ENCODE measurements around the gene WNT1. TPM values are rescaled to one million over a fixed set of nuclear protein-coding genes. Genes with fewer than 3 reads are reported as not detected.

The WNT1 gene
- total and polyA plus RNA-seq, 8 donors: not detected

DNA sequence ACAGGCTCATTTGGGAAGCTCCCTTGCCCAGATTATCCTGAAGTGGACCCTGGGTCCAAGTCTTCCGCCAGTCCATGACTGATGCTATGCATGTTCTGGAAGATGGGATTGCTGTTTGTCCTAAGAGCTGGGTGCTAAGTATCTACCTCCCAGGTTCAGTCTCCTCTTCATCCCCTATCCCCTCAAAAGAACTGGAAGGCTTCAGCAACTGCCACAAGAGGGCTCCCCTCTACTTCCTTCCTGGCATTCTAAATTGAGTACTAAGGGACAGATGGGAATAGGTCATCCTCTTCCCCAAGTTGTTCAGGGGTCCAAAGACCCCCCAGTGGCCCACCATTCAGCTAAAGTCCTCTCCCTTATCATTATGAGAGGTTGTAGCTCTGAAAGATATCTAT, 43.8 kb upstream of the WNT1 start:
- intact Hi-C loops (cut with DNase I): no loop called here
- DNase-seq (no peak), ATAC-seq (no peak), FAIRE-seq (no peak)
- H3K4me3 ChIP-seq: no peak overlapping the region
- TF ChIP-seq CTCF (IDR thresholded peaks at IDR 0.05): no peak
- no peaks in the 10 kb centered on the region for H3K27me3 ChIP-seq
- no peak overlapping the region for H3K27ac ChIP-seq
- WGBS, 2 donors: 92 to 95% methylated on average over 1 of the region's 1 CpG
- H3K4me1 ChIP-seq: no peaks in the 10 kb centered on the region
- H3K36me3 ChIP-seq: no peaks in the 10 kb centered on the region
- no peaks in the 10 kb centered on the region for H3K9me3 ChIP-seq

DNA sequence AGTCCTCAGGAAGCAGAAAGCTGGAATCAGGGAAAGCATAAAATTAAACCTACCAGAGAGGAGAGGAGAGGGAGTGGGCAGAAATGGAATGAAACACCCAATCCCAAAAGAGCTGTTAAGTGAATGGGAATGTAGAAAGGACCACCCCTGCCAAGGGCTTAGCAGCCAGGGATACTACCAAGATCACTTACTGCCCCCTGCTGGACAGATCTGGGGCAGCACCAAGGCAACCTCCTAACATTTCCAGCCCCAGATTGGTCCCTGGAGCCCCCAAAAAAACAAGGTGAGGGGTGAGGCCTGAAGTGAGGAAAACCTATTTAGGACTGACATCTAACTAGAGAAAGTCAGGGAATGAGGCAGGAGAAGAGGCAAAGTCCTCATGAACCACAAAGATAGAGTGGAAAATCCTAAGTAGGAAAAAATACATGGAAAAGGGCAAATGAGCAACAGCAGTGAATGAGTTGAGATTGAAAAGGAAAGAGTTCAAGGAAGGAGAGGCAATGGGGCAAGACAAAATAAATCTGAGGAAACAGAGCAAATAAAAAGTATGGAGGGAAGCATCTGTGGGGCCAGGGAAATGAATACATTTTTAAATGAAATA, 41.6 kb upstream of the WNT1 start:
- ATAC-seq: peak; percentile 69 to 92 (median 88)
- Histone ChIP-seq H3K9me3 (no peaks in the 10 kb centered on the region), H3K4me1 (no peaks in the 10 kb centered on the region), H3K27me3 (no peaks in the 10 kb centered on the region), H3K27ac (no peak overlapping the region), H3K36me3 (peaks cover 0 to 11% (median 7%) of the 10 kb centered on the region in 3 donors), H3K4me3 (no peak overlapping the region)
- FAIRE-seq: no peak
- peak; percentile 85 to 90 (median 87) for TF ChIP-seq CTCF (IDR thresholded peaks at IDR 0.05)
- peak; percentile 47 to 91 (median 72) for DNase-seq
- intact Hi-C loops (cut with DNase I): loop anchor here in 2 of 3 donors (5.0 kb wide), 2 partner anchors 79 to 84 kb away; partner anchors contain the start of gene DDX23 (in 1 of the 2)

DNA sequence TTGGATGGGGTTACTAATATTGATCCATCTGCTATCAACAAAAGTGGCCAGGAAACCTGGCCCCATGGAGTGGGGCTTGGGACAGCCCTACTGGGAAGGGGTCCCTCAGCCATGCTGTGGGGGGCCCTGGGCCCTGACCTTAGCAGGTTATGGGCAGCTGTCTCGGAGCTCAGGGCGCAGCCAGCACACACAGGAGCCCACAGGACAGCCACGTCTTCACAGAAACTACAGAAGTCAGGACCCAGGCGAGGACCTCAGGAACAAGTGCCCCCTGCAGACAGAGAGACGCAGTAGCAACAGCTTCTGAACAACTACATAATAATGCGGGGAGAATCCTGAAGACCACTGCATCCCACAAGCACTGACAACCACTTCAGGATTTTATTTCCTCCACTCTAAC, 41.0 kb upstream of the WNT1 start:
- TF ChIP-seq CTCF (IDR thresholded peaks at IDR 0.05): no peak

DNA sequence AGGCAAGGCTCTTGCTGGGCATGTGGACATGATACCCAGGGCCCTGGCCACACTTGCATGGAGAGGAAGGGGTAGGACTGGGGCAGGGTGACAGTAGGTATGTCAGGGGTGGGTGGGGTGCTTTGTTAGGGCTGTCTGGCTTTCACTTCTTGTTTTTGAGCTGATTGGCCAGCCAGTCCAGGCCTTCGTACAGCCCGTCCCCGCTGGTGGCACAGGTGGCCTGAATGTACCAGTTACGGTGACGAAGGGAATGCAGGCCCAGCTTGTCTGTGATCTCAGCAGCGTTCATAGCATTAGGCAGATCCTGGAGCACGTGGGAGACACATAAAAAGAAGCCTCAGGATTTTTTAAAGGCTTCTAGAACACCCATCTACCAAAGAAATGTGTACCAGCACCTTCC, 39.3 kb upstream of the WNT1 start:
- ATAC-seq: no peak
- no peak for FAIRE-seq

More for the DNA sequence above, 41.0 kb upstream of the WNT1 start:
- FAIRE-seq (no peak), ATAC-seq (peak in 1 of 4 donors; percentile 6), DNase-seq (peak in 1 of 6 donors; percentile 46)
- intact Hi-C loops (cut with DNase I): loop anchor here in 2 of 3 donors (5.0 kb wide), 2 partner anchors 80 to 85 kb away; partner anchors contain the start of gene DDX23 (in 1 of the 2)
- H3K4me3 ChIP-seq: no peak overlapping the region
- H3K27ac ChIP-seq: no peak overlapping the region
- H3K4me1 ChIP-seq: no peaks in the 10 kb centered on the region
- H3K36me3 ChIP-seq: peaks cover 0 to 11% (median 7%) of the 10 kb centered on the region in 3 donors
- no peaks in the 10 kb centered on the region for H3K27me3 ChIP-seq
- no peaks in the 10 kb centered on the region for H3K9me3 ChIP-seq
- WGBS, 2 donors: 86 to 88% methylated on average over 6 of the region's 6 CpGs

More for the DNA sequence above, 39.3 kb upstream of the WNT1 start:
- no peak for TF ChIP-seq CTCF (IDR thresholded peaks at IDR 0.05)
- H3K36me3 ChIP-seq: peaks cover 0 to 11% (median 7%) of the 10 kb centered on the region in 3 donors
- intact Hi-C loops (cut with DNase I): loop anchor here in 2 of 3 donors (5.0 kb wide), 2 partner anchors 82 to 87 kb away; partner anchors contain the start of gene DDX23 (in 1 of the 2)
- H3K9me3 ChIP-seq: no peaks in the 10 kb centered on the region
- H3K4me1 ChIP-seq: no peaks in the 10 kb centered on the region
- no peaks in the 10 kb centered on the region for H3K27me3 ChIP-seq
- DNase-seq: no peak
- 84 to 89% methylated on average over 7 of the region's 7 CpGs for WGBS, 2 donors
- no peak overlapping the region for H3K4me3 ChIP-seq
- H3K27ac ChIP-seq: no peak overlapping the region

Data from pancreas (tissue), 10 donors.